ENCODE data around the gene TMEM239. TPM values are rescaled to one million over a fixed set of nuclear protein-coding genes. Genes with fewer than 3 reads are reported as not detected.

TMEM239 gene
- total RNA-seq, 3 donors from 2014 or later: under 0.01 TPM; not detected in 2

DNA sequence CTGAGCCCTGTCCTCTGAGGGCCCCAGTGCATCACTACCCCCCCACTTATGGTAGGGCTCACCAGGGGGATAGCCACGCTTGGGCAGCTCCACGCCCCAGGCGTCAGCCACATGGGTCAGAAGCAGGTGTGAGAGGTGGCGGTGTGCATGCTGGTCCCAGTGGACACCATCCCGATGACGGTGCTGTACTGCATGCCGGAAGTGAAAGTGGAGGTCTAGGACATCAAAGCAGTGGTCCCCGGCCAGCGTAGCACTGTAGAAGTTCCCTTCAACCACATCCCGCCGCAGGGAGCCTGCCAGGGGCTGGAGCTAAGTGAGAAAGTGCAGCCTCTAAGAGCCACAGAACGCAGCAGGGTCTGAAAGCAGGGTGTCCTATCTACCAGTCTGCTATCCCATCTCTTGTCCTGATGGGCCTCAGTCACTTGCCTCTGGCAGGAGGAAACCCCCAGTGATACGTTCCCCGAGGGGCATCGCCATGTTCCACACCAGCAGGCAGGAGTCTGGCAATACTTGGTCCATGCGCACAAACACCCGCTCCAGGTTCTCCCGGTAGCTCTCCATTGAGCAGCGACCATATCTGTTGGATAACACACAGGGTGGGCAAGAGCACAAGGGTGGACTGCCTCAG lies 22.1 kb downstream of the TMEM239 start:
- no peak for TF ChIP-seq POLR2AphosphoS5 (IDR thresholded peaks at IDR 0.05)
- DNase-seq (ENCODE audit: low spot score in 2 of 2): no peak
- Histone ChIP-seq H3K9me3 (no peaks in the 10 kb centered on the region), H3K36me3 (no peaks in the 10 kb centered on the region), H3K4me3 (no peak overlapping the region), H3K4me1 (peaks cover 0 to 4% of the 10 kb centered on the region in 2 donors), H3K27ac (no peak overlapping the region), H3K27me3 (no peaks in the 10 kb centered on the region)
- intact Hi-C loops (cut with DNase I; ENCODE audit: low total_unique reads): no loop called here

DNA sequence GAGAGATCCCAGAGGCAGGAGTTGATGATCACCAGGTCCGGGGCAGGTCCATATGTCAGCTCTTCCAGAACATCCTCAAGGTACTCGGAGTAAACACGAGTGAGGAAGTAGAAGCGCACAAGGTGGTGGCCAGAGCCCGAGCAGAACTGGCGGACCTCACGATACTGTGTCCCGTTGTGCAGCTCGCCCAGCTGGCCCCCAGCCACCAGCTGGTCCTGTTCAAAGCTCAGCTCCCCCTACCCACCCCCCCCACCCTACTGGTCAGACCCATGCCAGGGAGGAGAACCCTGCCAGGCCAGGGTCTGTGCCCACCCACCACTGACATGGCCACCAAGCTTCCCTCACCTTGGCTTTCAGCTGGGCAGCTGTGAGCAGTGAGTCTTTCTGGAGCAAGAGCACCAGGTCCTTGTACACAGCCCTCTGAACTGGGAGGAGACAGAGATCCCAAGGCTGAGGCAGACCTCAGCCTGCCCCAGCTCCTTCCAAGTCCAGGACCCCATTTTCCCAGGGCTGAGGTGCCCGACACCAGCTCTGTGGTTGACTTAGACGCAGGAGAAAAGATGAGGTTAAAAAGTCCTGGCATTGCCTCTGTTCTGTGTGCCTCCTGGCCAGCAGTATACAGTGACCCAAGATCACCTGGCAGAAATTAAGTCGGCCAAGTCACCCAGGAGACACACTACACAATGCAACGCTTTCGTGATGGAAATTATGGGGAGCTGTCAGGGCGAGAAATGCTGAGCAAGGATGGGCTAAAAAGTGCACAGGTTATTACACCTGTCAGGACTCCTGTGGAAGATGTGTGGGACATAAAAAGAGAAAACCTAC lies 22.9 kb downstream of the TMEM239 start:
- H3K9me3 ChIP-seq: no peaks in the 10 kb centered on the region
- no peaks in the 10 kb centered on the region for H3K36me3 ChIP-seq
- H3K27me3 ChIP-seq: no peaks in the 10 kb centered on the region
- H3K27ac ChIP-seq: no peak overlapping the region
- intact Hi-C loops (cut with DNase I; ENCODE audit: low total_unique reads): no loop called here
- no peak for DNase-seq (ENCODE audit: low spot score in 2 of 2)
- H3K4me3 ChIP-seq: peak overlapping the region in 1 of 3 donors; percentile 89
- H3K4me1 ChIP-seq: peaks cover 0 to 4% of the 10 kb centered on the region in 2 donors
- no peak for TF ChIP-seq POLR2AphosphoS5 (IDR thresholded peaks at IDR 0.05)
- TF ChIP-seq, protein P1, sequence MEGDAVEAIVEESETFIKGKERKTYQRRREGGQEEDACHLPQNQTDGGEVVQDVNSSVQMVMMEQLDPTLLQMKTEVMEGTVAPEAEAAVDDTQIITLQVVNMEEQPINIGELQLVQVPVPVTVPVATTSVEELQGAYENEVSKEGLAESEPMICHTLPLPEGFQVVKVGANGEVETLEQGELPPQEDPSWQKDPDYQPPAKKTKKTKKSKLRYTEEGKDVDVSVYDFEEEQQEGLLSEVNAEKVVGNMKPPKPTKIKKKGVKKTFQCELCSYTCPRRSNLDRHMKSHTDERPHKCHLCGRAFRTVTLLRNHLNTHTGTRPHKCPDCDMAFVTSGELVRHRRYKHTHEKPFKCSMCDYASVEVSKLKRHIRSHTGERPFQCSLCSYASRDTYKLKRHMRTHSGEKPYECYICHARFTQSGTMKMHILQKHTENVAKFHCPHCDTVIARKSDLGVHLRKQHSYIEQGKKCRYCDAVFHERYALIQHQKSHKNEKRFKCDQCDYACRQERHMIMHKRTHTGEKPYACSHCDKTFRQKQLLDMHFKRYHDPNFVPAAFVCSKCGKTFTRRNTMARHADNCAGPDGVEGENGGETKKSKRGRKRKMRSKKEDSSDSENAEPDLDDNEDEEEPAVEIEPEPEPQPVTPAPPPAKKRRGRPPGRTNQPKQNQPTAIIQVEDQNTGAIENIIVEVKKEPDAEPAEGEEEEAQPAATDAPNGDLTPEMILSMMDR (IDR thresholded peaks at IDR 0.05): no peak
- no peak for TF ChIP-seq POLR2A (IDR thresholded peaks at IDR 0.05)

DNA sequence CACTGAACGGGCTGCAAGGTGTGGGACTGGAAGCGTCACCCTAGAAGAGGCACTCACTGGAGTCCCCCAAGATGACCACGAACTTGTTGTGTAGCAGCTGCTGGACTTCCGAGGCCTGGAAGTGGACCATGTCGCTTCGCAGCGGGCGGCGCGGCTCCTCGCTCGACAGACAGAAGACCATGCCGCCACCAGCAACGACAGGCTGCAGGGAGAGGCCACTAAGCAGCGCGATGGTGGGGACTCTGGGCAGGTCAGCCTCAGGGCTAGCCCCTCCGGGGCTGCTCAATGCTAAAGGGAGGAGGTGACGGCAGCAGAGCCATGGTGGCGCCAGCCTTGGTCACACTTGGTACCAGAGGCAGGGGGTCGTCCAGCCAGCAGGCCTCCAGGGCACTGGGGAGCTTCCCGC lies 23.6 kb downstream of the TMEM239 start:
- peak overlapping the region; percentile 91 to 94 for H3K27ac ChIP-seq
- H3K4me1 ChIP-seq: peaks cover 0 to 4% of the 10 kb centered on the region in 2 donors
- peak overlapping the region; percentile 73 to 89 (median 75) for H3K4me3 ChIP-seq
- DNase-seq (ENCODE audit: low spot score in 2 of 2): no peak
- no peaks in the 10 kb centered on the region for H3K27me3 ChIP-seq
- TF ChIP-seq POLR2AphosphoS5 (IDR thresholded peaks at IDR 0.05) (peak in 1 of 3 donors; percentile 6), POLR2A (IDR thresholded peaks at IDR 0.05) (no peak)
- TF ChIP-seq, protein P1 (IDR thresholded peaks at IDR 0.05): no peak
- H3K36me3 ChIP-seq: no peaks in the 10 kb centered on the region
- intact Hi-C loops (cut with DNase I; ENCODE audit: low total_unique reads): no loop called here
- no peaks in the 10 kb centered on the region for H3K9me3 ChIP-seq

DNA sequence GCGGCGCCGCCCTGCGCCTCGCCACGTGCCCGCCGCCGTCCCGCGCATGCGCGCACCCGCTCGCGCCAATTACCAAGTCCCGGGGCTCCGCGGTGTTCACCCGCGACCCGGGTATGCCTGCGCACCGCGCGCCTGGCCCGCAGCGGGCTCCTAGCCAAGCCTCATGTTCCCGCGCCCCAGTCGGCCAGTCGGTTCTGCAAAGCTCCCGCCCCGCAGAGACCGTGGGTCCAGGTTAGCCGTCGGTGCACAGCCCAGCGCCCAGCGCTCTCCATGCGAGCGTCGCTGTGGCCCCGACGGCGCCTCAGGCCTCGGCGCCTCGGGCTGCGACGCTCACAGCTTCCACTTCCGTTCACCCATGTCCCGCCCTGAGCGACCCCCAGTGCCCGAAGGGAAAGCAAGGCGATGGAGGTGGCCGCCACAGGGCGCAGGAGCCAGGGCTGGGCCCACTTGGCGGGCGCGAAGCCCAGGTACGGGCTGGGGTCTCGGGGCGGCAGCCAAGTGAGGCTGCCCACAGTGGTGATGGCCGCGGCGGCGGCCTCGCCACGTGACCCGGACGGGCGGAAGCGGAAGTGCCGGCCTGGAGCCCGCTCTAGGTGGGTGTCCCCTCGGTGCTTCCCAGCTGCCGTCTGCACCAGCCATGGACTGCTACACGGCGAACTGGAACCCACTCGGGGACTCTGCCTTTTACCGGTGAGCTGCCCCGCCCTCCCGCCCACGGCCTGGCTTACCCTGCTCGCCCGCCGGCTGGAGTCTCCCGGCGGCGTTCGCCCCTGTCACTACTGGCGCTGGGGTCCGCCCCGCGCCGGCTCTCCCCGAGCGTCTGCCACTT lies 24.2 kb downstream of the TMEM239 start, which contains the start of the genes PCED1A and VPS16:
PCED1A (minus strand) TSS at position 518 of the 829 bp plus-strand sequence. CDS start 743 bp downstream, outside the sequence.
VPS16 (plus strand) TSS at position 608 of the 829 bp plus-strand sequence; CDS start at position 638, 30 bp downstream.
- peak within 1 kb of the TSS; percentile 91 to 94 for H3K27ac ChIP-seq
- no peaks in the 10 kb centered on the region for H3K27me3 ChIP-seq
- peak within 1 kb of the TSS; percentile 73 to 89 (median 75) for H3K4me3 ChIP-seq
- intact Hi-C loops (cut with DNase I; ENCODE audit: low total_unique reads): no loop called here
- H3K9me3 ChIP-seq: no peaks in the 10 kb centered on the region
- TF ChIP-seq POLR2AphosphoS5 (IDR thresholded peaks at IDR 0.05): peak; percentile 67 to 82 (median 73)
- TF ChIP-seq, protein P1 (IDR thresholded peaks at IDR 0.05): peak in 1 of 3 donors; percentile 8
- no peak for TF ChIP-seq POLR2A (IDR thresholded peaks at IDR 0.05)
- no peaks in the 10 kb centered on the region for H3K36me3 ChIP-seq
- peaks cover 0 to 4% of the 10 kb centered on the region in 2 donors for H3K4me1 ChIP-seq
- peak; percentile 75 to 81 for DNase-seq (ENCODE audit: low spot score in 2 of 2)

DNA sequence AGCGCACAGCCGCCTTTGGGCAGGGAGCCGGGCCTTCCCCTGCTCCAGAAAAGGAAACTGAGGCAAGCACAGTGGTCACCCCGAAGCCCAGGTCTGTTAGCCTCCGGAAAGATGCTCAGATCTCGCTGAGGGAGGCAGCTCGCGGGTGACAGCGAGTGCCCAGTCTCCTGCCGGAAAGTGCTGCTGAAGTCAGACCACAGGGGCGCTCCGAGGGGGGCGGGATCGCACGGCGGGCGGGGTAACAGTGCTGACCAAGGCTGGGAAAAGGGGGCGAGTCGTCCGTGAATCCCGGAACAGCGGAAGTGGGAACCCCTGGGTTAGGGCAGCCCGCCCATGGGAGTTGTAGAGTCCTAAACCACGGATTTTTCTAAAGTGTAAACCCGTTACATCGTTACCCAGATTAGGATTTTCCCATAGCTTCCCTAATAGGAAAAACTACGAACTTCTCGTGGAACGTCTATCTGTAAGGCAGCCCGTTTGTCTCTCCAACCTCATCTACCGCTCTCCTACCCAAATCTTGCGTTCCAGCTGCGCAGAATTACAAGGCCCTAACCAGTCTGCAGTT lies 24.9 kb downstream of the TMEM239 start:
- H3K4me1 ChIP-seq: peaks cover 0 to 4% of the 10 kb centered on the region in 2 donors
- no peaks in the 10 kb centered on the region for H3K9me3 ChIP-seq
- intact Hi-C loops (cut with DNase I; ENCODE audit: low total_unique reads): no loop called here

More for the DNA sequence above, 24.9 kb downstream of the TMEM239 start:
- Histone ChIP-seq H3K4me3 (peak overlapping the region; percentile 73 to 89 (median 75)), H3K27ac (peak overlapping the region; percentile 91 to 94), H3K36me3 (no peaks in the 10 kb centered on the region), H3K27me3 (no peaks in the 10 kb centered on the region)
- DNase-seq (ENCODE audit: low spot score in 2 of 2): no peak
- TF ChIP-seq POLR2A (IDR thresholded peaks at IDR 0.05) (no peak), POLR2AphosphoS5 (IDR thresholded peaks at IDR 0.05) (no peak)
- TF ChIP-seq, protein P1 (IDR thresholded peaks at IDR 0.05): no peak

Data from breast epithelium (tissue), 4 donors.